Left lung (tissue), 10 donors: ENCODE data around the gene PDE4B. TPM values are rescaled to one million over a fixed set of nuclear protein-coding genes. Genes with fewer than 3 reads are reported as not detected.
"Not testable (repeated sequence)": the region's sequence is repeated elsewhere in the genome, so short reads cannot be mapped to it uniquely, and the experiment has no call there.

ENCODE experiments used
- ATAC-seq: fragments of 200-7000 bp; cut with Tn5 transposase; one replicate; pipeline ENCODE4 v1.9.1; 2020; ENCODE audit warnings: moderate library complexity
- DNase-seq, 4 donors: peaks; one replicate each; pipeline ENCODE4 v3.0.0-alpha.2; 2013 to 2020
- H3K27ac ChIP-seq, 2 donors: fragments of 200-600 bp; sonication (generic) in 1 of 2; one replicate each; pipeline versions ENCODE4 v1.5.0 to v1.8.0; 2020 to 2021
- H3K27me3 ChIP-seq, 2 donors: fragments of 200-600 bp; sonication (generic) in 1 of 2; one replicate each; pipeline versions ENCODE4 v1.5.0 to v1.8.0; 2020 to 2021
- H3K36me3 ChIP-seq, 2 donors: fragments of 200-600 bp; sonication (generic) in 1 of 2; one replicate each; pipeline versions ENCODE4 v1.5.0 to v1.8.0; 2020 to 2021
- H3K4me1 ChIP-seq, 2 donors: fragments of 200-600 bp; one replicate each; pipeline ENCODE4 v1.8.0; 2021
- H3K4me3 ChIP-seq, 2 donors: fragments of 200-600 bp; sonication (generic) in 1 of 2; one replicate each; pipeline versions ENCODE4 v1.5.0 to v1.8.0; 2020 to 2021; ENCODE audit warnings: mild to moderate bottlenecking in 1 of 2
- H3K9me3 ChIP-seq, 2 donors: fragments of 200-600 bp; sonication (generic) in 1 of 2; one replicate each; pipeline versions ENCODE4 v1.5.0 to v1.8.0; 2020 to 2021
- intact Hi-C, 2 donors: fragments of 100-400 bp; cut with DNase I; formaldehyde crosslinking; loops; one replicate each; pipeline versions ENCODE4 v1.11.2 to v1.14.2; 2022
- polyA plus RNA-seq, 6 donors: library from polyadenylated mRNA; unstranded; fragments of 120-200 nt; gene quantifications; one replicate each; pipeline ENCODE4 v1.2.1, GENCODE V29; 2013; ENCODE audit not compliant: insufficient read length in 6 of 6
- total RNA-seq, 2 donors: library from RNA; stranded (reverse); fragmentation: NEBNext Ultra II Directional; extraction: Animal tissue kit (Norgen Biotek cat#: 25700); gene quantifications; one replicate each; pipeline ENCODE4 v1.2.1, GENCODE V29; 2021
- TF ChIP-seq, protein P1 (sequence below), 2 donors: fragments of 200-600 bp; sonication (generic) in 1 of 2; IDR thresholded peaks; one replicate each; pipeline versions ENCODE4 v1.5.0 to v1.8.0; 2021; ENCODE audit warnings: antibody characterized with exemption in 2 of 2
- donor health status: DM: no; HTN: yes; CAD: no.
- donor health status: DM: no; HTN: no; CAD: no.

PDE4B gene
- total and polyA plus RNA-seq, 8 donors, result 8.6 to 50.7 (median 19.2) TPM

DNA sequence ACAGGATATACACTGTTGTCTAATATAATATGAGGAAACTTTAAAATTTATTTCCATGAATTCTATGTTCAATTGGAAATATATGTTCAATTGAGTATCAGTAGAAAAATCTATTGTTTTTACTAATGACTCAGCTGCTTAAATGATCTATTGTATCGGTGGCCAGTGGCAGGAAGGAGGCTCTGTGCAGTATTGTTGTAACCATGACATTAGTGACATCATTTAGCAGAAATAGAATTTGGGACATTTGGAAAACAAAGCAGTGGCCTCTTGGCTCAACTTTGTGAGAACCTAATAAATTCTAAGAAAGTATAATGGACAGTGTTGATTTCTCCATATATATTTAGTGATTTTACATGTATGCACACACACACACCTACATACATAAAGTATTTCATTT, 257.4 kb downstream of the PDE4B start:
- Histone ChIP-seq H3K27me3 (no peaks in the 10 kb centered on the region), H3K4me3 (no peak overlapping the region), H3K9me3 (no peaks in the 10 kb centered on the region), H3K36me3 (no peaks in the 10 kb centered on the region), H3K27ac (no peak overlapping the region), H3K4me1 (no peaks in the 10 kb centered on the region)
- no peak for DNase-seq
- TF ChIP-seq, protein P1, sequence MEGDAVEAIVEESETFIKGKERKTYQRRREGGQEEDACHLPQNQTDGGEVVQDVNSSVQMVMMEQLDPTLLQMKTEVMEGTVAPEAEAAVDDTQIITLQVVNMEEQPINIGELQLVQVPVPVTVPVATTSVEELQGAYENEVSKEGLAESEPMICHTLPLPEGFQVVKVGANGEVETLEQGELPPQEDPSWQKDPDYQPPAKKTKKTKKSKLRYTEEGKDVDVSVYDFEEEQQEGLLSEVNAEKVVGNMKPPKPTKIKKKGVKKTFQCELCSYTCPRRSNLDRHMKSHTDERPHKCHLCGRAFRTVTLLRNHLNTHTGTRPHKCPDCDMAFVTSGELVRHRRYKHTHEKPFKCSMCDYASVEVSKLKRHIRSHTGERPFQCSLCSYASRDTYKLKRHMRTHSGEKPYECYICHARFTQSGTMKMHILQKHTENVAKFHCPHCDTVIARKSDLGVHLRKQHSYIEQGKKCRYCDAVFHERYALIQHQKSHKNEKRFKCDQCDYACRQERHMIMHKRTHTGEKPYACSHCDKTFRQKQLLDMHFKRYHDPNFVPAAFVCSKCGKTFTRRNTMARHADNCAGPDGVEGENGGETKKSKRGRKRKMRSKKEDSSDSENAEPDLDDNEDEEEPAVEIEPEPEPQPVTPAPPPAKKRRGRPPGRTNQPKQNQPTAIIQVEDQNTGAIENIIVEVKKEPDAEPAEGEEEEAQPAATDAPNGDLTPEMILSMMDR (IDR thresholded peaks at IDR 0.05), result no peak
- ATAC-seq, result no peak
- intact Hi-C loops, result no loop called here

DNA sequence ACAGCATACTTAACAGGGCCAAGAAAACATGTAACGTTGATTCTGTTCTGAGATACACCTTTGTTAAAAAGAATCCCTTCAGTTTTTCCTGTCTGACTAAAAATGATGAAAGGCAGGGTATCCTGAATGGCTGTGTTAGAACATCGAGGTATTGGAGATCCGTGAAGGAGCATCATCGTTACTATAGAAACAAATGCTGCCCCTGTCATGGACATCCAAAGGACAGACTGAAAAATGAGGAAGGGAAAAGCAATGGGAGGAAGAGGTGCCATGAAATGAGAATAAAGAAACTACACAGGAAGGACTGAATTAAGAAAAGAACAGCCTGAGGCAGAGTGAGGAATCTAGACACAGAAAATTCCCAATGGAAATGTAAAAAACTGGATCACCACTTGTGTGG, 257.9 kb downstream of the PDE4B start:
- intact Hi-C loops, result no loop called here
- H3K36me3 ChIP-seq, result no peaks in the 10 kb centered on the region

DNA sequence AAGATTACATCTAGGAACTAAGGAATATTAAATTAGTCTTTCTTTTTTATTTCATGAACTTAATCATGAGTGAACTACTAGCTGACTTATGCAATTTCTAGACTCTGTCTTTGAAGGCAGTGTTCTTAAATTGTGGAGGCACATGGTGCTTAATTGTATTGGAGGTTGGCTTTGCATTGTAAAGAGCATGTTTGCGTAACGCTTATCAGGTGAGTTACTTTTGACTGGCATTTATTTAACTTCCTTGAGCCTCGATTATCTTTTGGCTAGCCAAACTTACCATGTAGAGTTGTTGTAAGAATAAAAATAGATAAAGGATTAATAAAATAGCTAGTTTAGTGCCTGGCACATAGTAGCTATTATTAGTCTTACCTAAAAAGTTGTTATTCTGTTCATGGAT, 262.4 kb downstream of the PDE4B start:
- intact Hi-C loops, result no loop called here

More for the DNA sequence above, 257.9 kb downstream of the PDE4B start:
- no peak overlapping the region for H3K27ac ChIP-seq
- H3K4me3 ChIP-seq, result no peak overlapping the region
- DNase-seq (no peak), ATAC-seq (no peak)
- TF ChIP-seq, protein P1 (IDR thresholded peaks at IDR 0.05), result no peak
- no peaks in the 10 kb centered on the region for H3K27me3 ChIP-seq
- no peaks in the 10 kb centered on the region for H3K9me3 ChIP-seq
- no peaks in the 10 kb centered on the region for H3K4me1 ChIP-seq

DNA sequence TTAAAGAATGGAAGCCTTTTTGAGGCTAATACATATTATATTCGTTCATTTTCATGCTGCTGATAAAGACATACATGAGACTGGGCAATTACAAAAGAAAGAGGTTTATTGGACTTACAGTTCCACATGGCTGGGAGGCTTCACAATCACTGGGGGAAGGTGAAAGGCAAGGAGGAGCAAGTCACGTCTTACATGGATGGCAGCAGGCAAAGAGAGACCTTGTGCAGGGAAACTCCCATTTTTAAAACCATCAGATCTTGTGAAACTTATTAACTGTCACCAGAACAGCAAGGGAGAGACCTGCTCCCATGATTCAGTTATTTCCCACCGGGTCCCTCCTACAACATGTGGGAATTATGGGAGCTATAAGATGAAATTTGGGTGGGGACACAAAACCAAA, 264.8 kb downstream of the PDE4B start:
- DNase-seq, H3K4me1 ChIP-seq, ATAC-seq, H3K27me3 ChIP-seq, H3K27ac ChIP-seq, intact Hi-C loops, H3K9me3 ChIP-seq, H3K4me3 ChIP-seq, H3K36me3 ChIP-seq: not testable (repeated sequence)

More for the DNA sequence above, 262.4 kb downstream of the PDE4B start:
- TF ChIP-seq, protein P1 (IDR thresholded peaks at IDR 0.05), result no peak
- Histone ChIP-seq H3K27me3 (no peaks in the 10 kb centered on the region), H3K4me1 (no peaks in the 10 kb centered on the region), H3K36me3 (no peaks in the 10 kb centered on the region), H3K27ac (no peak overlapping the region), H3K4me3 (no peak overlapping the region), H3K9me3 (peaks cover 0 to 4% of the 10 kb centered on the region in 2 donors)
- ATAC-seq, result no peak
- no peak for DNase-seq

DNA sequence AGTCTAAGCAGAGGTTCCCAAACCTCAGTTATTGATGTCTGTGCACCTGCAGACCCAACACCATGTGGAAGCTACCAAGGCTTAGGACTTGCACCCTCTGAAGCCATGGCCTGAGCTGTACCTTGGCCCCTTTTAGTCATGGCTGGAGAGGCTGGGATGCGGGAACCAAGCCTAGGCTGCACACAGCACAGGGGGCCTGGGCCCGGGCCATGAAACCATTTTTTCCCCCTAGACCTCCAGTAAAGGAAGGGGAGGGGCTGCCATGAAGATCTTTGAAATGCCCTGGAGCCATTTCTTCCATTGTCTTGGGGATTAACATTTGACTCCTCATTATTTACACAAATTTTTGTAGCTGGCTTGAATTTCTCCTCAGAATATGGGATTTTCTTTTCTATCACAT, 265.9 kb downstream of the PDE4B start:
- Histone ChIP-seq H3K4me3 (no peak overlapping the region), H3K36me3 (no peaks in the 10 kb centered on the region), H3K27ac (no peak overlapping the region), H3K27me3 (no peaks in the 10 kb centered on the region), H3K9me3 (peaks cover 0 to 4% of the 10 kb centered on the region in 2 donors), H3K4me1 (no peaks in the 10 kb centered on the region)
- TF ChIP-seq, protein P1 (IDR thresholded peaks at IDR 0.05), result no peak
- no peak for ATAC-seq
- intact Hi-C loops, result no loop called here
- DNase-seq, result peak in 1 of 4 donors; percentile 17

DNA sequence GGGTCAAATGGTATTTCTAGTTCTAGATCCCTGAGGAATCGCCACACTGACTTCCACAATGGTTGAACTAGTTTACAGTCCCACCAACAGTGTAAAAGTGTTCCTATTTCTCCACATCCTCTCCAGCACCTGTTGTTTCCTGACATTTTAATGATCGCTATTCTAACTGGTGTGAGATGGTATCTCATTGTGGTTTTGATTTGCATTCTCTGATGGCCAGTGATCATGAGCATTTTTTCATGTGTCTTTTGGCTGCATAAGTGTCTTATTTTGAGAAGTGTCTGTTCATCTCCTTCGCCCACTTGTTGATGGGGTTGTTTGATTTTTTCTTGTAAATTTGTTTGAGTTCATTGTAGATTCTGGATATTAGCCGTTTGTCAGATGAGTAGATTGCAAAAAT, 274.5 kb downstream of the PDE4B start:
- DNase-seq, intact Hi-C loops, H3K9me3 ChIP-seq, H3K27ac ChIP-seq, ATAC-seq, H3K36me3 ChIP-seq, H3K4me1 ChIP-seq, H3K4me3 ChIP-seq, H3K27me3 ChIP-seq: not testable (repeated sequence)
